AML-193 (cell line): Measurements from ENCODE around the gene B4GALT1.

Source experiments
- DNase-seq, 2 experiments: peaks; one replicate each; lab custom pipeline; 2025; lab: John Stamatoyannopoulos, UW

Gene B4GALT1

GRCh38 chr9:33123407-33124031 is 43.6 kb downstream of the B4GALT1 start:
- DNase-seq = no peak

GRCh38 chr9:33120620-33121019 is 46.5 kb downstream of the B4GALT1 start:
- no peak for DNase-seq

DNA sequence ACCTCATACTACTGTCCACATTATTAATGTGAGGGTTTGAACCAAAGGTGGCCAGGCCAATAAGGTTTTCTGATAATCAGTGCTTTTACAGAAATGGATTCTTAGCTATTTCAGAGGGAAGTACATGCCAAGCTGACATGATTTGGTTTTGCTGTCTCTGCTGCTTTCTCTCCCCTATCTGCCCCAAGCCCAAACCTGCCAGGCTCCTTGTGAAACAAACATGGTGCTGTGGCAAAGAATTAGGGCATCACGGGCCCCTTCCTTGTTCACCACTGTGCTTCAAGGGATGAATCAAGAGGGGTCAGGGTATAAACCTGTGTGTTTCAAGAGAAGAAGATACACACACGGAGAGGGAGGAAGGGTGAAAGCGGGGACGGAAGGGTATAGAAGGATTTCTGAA is 49.3 kb downstream of the B4GALT1 start:
- DNase-seq = no peak

GRCh38 chr9:33117306-33117705 is 49.8 kb downstream of the B4GALT1 start:
- DNase-seq = no peak

- no peak for DNase-seq
Measured at GRCh38 chr9:33116860-33117259, 50.3 kb downstream of the B4GALT1 start.

DNA sequence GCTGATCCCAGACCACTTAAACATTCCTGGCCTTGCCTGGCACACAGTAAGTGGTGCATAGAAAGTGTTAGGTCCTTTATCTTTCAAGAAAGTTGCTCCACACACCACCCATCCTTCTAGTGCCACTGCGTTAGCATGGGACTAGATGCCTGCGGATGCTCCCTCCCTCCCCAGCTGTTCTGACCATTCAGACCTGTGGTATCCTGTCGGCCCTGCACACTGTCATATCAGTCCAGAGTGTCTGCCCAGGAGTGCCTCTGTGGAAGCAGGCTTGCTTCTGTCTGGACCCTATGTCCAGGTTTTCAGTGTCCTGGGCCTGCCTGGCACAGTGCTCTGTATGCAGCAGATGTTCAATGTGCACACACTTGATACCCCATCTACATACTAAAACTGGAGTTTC is 52.4 kb downstream of the B4GALT1 start:
- no peak for DNase-seq

DNA sequence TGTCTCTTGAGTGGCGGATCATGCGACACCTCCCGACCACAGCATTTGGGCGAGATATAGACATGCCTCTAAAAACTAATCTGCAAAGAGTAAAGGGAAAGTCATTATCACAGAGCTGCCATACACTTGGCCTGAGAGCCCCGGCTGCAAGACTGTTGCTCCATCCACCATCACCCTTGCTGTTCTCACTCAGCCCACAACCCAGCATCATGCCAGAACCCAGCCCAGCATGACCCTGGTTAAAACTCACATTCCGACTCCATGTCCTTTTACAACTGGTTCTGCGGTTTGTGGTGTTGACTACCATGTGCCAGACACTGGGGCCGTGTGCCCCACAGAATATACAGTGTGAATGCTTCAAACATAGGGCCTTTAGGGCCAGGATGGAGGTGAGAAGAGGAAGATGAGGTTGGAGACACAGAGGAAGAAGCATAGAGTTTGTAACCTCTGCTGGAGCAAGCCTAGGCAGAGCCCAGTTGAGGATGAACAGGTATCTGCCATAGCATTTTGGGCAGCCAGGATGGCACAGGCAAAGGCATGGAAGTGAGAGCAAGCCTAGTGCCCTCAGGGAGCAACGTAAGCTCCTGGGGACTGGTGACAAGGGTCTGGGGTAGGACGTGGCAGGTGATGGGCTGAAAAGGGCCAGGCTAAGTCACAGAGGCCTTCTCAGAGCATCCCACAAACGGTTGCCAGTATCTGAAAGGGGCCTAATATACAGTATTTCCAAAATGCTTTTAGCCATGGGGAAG is 53.2 kb downstream of the B4GALT1 start:
- no peak for DNase-seq

- DNase-seq = no peak
Measured at GRCh38 chr9:33112094-33112493, 55.0 kb downstream of the B4GALT1 start.

- no peak for DNase-seq
Measured at GRCh38 chr9:33111631-33112030, 55.5 kb downstream of the B4GALT1 start.

DNA sequence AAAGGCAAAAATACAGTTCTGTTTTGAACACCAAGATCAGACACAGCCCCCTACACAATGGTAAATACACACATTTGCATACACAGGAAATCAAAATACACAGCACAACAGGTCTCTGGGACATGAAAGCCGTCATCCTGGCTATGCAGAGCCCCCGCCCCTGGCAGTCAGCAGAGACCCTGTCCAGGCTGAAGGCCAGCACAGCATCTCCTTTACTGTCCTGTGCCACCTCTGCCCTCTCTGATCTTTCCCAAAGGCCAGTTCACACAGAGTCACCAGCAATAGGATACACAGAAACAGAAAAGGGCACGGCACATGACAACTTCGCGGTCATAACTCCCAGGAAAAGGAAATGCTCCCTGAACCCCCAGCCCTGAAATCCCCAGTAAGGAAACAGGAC is 56.5 kb downstream of the B4GALT1 start:
- DNase-seq = no peak

DNA sequence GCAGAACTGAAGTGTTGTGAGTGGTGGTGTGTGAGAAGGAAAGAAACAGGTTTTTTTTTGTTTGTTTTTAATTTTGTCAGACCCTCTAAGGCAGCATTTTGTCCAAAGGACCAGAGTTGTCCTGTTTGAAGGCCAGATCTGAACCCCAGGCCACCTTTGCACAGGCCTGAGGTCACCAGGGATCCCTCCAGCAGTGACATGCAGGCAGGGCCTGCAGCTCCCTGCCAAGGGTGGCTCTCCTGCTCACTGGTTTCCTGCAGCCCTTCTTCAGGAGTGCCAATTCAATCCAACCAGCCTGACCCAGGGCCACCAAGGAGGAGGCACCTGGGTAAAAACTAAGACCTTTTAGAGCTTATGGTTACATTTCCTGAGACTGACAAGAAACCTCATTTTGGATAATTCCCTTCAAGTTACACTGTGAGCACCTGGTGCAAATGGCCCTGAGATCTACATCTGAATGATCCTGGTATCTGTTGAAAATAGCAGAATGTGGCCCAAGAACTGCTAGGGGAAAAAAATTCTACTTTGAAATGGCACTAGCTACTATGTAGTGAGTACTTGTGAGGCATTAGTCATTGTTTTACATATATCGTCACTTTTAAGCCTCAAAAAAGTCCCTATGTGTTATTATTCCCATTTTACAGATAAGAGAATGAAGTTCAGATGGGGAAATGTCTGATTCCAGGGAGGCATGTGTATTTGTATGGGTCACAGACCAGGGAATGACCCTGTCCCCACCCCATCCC is 57.1 kb downstream of the B4GALT1 start:
- DNase-seq = no peak

DNA sequence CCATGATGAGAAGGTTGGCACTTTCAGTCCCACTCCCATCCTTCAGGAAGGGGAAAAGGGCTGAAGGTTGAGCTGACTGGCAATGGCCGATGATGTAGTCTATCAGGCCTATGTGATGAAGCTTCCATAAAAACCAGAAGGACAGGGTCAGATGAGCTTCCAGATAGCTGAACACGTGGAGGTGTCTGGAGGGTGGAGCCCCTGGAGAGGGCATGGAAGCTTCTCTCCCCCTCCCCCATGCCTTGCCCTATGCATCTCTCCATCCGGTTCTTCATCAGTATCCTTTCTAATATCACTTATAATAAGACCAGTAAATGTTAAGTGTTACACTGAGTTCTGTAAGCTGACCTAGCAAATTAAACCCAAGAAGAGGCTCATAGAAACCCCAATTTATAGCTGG is 58.0 kb downstream of the B4GALT1 start:
- DNase-seq = no peak

DNA sequence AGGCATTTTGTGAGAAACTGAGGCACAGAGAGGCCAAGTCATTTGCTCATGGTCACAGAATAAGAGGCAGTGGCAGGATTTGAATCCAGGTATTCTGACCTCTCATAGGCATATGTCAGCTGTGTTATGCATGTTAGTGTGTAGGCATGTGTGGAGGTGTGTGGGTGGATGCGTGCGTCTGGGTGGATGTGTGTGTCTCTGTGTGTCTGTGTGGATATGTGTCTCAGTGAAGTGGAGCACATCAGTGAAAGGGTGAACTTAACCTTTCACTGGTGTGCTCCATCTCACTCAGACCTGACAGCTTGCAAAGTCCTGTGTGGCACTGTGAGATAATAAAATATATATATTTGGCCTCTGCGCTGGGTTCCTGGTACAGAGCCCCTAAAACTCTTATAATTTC is 58.7 kb downstream of the B4GALT1 start:
- DNase-seq = no peak

DNA sequence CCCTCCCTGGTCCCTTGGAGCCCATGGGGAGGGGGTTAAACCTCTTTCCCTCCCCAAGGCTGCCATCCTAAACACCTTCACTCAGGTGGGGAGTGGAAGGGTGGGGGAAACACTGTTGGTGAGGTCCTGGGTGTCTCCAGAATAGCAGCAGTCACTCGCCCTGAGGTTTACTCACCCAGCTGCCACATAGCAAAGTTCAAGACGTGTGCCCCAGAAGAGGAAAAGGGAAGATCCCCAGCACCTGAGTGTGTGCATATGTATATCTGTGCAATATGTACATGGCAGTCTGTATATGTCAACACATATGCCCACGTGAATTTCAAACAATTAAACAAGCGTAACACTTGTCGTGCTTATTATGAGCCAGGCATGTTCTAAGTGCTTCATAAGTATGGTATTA is 59.4 kb downstream of the B4GALT1 start:
- DNase-seq = no peak

- DNase-seq = no peak
Measured at GRCh38 chr9:33106827-33107621, 60.1 kb downstream of the B4GALT1 start.

GRCh38 chr9:33106372-33106771 is 60.8 kb downstream of the B4GALT1 start:
- no peak for DNase-seq

GRCh38 chr9:33105959-33106358 is 61.2 kb downstream of the B4GALT1 start:
- DNase-seq = no peak

GRCh38 chr9:33105504-33105903 is 61.6 kb downstream of the B4GALT1 start:
- DNase-seq = no peak

- DNase-seq = no peak
Measured at GRCh38 chr9:33104401-33104800, 62.7 kb downstream of the B4GALT1 start.

DNA sequence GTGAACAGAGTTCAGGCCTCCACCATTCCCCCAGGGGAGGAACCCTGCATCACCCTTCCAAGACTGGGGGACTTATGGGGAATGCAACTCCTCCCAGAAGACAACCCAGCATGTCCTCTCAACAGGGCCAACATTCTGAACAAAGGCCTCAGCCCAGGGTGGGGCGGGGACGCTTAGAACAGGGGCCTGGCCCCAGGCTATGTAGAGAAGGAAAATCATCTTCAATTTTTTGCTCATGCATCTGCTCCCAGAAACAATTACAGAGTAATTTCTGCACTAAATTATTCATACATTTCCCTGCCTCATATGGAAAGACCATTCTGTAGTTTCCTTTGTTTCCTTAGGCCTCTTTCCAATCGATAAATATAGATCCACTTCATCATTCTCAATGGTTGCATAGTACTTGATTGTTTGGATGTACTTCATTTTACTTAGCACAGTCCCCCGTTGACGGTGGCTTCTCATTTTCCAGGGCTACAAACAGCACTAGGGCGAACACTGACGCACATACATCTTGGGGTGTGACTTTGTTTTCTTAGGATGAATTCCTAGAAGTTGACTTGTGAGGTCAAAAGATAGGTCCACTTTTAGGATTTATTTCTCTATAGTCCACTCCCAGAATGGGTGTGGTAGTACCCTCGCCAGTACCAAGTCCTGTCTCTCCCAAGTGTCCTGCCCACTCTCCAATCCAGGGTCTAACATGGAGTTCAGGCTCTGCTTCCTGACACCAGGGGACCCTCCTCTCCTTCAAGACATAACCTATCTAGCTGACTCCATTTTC is 63.4 kb downstream of the B4GALT1 start:
- DNase-seq = no peak

- no peak for DNase-seq
Measured at GRCh38 chr9:33102551-33103210, 64.5 kb downstream of the B4GALT1 start.
